Stimulated activated CD4-positive, alpha-beta T cell treated with anti-CD3 and anti-CD28 coated beads, Interleukin-2, amount 100 ng/mL, for 24 hours (primary cell): ENCODE measurements around the gene PHACTR3.

Experiments used
- DNase-seq, 2 donors: peaks; one replicate each; pipeline ENCODE4 v3.0.0-alpha.2; 2020

PHACTR3 gene

DNA sequence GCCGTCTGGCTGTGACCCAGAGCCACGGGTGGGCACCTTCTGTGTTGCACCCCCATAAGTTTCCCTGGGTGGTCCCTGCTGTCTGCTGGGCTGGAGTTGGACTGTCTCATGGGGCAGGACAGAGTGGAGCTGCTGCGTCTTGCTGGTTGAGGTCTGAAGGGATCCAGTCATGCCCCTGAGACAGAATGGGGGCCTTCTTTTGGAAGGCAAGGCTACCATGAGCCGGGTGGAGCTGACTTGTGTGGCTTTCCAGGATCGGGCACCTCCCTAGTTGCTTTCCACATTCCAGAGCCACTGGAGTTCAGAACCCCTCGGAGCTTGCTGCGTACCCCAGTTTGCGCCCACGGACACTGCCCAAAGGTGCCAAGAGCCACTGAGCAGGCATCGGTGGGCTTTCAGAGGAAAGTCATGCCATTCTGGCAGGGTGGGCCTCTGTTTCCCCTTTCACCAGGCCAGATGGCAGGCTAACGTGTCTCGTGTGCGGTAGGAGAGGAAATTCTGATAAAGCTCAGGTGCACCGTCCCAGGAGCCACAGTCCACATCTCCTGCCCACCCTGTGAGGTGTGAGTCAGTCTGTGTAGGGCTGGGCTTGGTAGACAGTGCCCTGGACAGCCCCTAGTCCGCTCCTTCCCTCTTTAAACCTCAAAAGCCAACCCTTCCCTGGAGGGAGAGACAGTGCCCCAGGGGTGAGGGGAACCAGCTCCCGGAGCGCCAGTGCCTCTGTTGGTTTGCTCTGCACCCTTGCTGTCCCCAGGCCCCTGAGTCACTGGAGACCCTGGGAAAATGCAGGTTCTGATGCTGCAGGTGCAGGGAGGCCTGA lies 203.8 kb downstream of the PHACTR3 start:
- DNase-seq = peak in 1 of 2 donors; percentile 9

DNA sequence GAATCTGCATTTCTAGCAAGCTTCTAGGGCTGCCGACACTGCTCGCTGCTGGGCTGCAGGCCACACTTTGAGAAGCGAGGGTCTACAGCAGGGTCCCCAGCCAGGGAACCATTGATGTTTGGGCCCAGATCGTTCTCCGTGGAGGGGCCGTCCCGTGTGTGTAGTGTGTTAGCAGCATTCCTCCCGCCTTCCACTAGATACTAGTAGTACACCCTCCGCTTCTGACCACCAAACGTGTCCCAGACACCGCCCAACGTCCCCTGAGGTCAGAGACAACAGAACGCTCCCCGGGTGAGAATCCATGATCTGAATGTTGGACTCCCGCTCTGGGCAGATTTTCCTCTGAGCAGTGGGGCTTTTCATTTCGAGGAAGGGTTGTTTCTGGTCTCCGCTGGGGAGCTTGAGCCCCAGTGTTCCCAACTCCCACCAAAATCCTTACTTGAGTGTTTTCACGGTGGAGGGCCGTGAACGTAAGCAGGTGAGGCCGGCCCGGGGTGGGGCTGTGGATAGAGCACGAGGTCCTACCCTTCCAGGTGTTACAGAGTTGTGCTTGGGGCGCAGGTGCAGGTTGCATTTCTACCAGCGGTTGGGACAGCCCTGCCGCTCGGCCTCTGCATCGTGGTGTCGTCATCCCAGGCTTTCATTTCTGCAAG lies 204.5 kb downstream of the PHACTR3 start:
- peak in 1 of 2 donors; percentile 8 for DNase-seq

DNA sequence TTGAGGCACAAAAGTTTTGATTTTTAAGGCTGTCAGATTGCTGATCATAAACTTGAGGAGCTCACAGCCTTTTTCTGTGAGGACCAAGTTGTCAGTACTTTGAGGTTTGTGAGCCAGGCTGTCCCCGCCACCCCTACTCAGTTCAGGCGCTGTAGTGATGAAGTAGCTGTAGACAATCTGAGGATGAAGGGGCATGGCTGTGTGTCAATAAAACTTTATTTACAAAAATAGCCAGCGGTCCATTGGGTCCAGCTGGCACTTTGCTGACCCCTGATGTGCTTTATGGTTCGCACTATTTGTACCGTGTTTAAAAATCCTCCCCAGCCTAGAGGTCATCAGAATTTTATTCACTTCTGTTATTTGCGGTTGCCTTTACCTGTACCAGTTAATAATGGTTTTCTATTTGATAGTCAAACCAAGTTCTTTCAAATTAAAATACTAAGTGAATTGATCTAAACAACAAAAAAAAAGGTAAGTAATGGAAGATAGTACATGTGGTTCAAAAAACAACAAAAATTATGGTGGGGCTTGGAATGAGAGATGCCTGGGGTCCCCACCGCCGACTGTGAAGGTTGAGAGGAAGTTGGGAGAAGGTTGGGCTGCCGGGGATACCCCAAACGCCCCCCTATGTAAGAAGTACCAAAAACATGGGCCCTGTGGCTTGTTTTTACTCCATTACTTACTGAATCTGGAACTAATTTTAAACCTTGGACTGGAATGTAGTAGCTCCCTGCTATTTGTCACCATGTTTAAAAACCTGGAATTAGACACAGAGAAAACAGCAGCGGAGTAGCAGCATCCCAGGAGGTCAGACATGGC lies 205.5 kb downstream of the PHACTR3 start:
- peak in 1 of 2 donors; percentile 10 for DNase-seq

DNA sequence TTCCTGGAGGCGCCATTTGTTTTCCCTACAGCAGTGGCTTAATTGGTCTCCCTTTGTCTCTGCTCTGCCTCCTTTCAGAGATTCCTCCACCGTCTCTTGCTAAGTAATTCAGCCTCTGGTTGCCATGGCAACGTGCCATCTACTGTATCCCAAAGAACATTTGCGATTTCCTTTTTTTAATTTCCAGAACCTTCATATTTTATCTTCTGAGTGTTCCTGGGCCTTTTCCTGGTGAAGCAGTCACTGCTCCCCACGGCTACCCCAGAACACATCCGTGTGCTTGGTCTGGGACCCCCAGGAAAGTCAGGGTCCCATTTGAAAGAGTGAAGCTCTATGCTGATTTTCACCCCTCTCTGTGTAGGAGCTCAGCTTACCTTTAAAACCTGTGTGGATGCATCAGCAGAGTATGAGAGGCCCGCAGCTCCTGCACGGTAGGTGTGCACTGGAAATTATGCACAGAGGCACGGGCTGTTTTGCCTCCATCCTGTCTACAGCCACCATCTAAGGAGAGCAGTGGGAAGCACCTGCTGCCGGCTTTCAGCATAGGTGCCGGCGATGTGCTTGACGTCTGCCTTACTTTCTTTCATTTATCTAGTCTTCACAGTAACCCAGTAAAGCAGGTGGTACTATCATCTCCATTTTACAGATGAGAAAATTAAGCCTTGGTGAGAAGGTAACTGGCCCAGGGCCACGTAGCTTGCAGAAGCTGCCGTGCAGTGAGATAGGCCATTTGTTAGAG lies 206.3 kb downstream of the PHACTR3 start:
- no peak for DNase-seq

DNA sequence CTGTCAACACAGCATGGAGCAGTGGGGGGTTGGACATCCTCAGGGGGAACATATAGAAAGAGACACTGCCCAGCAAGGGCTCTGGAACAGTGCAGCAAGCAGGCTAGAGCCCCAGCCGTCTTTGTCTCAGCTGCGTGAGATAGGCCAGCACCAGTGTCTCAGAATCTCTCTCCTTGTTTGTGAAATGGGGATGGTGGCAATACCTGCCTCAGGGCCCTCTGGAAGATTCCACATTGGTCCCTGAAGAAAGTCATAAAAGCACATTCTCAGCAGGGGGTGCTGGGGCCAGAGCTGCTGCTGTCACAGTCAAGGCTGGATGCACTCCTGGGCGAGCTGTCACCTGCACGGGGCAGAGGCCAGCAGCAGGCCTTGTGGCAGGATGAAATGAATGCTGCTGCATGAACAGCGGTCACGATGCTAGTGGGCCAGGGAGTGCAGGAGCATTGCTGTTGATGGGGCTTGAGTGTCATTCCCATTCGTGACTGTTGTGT lies 207.4 kb downstream of the PHACTR3 start:
- DNase-seq = peak in 1 of 2 donors; percentile 2

DNA sequence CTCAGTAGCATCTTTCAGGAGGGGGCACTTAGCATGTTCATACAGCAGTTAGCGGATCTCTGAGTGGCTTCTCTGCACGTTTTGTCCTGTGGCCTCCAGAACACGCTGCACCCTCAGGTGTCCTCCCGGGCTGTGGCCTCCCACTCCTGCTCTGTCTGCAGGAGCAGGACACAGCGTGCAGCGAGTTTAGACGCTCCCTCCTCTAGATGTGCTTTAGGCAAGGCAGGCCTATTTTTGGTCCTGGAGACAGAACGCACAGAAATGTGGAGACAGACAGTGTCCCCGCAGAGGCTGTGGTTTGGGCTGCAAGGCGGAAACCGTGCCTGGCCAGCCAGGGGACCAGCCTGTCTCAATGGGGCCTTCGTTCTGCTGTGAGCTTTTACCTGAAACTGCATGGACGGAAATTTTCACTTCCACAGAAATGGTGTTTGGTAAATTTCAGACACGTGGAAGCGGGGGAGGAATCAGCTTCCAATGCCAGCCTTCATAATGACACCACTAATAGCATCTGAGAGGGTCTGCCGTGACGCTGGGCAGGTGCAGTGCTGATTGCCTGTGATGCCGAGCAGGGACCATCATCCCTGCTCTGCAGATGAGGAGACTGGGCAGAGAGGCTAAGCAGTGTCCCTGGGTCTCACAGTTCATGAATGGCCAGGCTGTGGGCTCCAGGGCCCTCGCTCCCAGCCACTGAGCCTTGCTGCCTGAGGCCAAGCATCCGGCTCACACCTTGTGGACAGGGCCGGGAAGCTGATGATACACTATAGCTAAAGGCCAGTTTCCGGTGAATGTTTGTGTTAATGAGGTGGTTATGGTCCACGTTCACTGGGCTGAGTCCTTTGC lies 208.2 kb downstream of the PHACTR3 start:
- no peak for DNase-seq

DNA sequence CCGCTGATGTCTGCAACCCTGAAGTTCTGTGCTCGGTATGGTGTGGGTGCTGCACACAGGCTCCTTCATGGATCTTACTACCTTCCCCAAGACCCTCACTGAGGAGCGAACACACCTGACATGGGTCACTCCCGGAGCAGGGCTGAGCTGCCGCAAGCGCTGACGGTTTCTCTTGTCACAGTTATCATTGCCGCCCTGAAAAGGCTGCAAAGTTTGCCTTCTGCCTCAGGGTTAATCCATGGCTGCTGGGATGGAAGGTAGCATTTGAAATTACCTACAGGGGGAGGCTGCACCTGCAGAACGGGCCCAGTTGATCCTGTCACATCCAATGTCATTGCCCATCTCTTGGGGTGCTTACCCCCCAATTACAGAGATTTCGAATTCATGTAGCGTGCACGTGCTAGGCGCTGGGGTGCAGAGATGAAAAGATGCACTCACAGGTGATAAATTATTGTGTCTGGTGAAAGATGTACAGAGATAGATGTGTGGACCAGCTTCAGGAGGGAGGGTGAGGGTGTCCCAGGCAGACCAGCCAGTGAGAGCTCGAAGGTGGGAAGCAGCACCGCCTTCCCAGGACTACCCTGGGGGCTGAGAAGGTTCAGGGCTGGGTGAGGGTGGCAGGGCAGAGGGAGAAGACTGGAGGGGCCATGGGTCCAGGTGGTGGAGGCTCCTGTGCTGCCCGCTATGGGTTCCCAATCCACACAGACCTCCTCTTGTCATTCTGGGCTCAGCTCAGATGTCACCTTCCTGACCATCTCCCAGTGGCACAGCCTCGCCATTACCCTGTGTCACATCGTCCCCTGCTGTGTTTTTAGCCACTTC lies 209.0 kb downstream of the PHACTR3 start:
- peak in 1 of 2 donors; percentile 7 for DNase-seq

DNA sequence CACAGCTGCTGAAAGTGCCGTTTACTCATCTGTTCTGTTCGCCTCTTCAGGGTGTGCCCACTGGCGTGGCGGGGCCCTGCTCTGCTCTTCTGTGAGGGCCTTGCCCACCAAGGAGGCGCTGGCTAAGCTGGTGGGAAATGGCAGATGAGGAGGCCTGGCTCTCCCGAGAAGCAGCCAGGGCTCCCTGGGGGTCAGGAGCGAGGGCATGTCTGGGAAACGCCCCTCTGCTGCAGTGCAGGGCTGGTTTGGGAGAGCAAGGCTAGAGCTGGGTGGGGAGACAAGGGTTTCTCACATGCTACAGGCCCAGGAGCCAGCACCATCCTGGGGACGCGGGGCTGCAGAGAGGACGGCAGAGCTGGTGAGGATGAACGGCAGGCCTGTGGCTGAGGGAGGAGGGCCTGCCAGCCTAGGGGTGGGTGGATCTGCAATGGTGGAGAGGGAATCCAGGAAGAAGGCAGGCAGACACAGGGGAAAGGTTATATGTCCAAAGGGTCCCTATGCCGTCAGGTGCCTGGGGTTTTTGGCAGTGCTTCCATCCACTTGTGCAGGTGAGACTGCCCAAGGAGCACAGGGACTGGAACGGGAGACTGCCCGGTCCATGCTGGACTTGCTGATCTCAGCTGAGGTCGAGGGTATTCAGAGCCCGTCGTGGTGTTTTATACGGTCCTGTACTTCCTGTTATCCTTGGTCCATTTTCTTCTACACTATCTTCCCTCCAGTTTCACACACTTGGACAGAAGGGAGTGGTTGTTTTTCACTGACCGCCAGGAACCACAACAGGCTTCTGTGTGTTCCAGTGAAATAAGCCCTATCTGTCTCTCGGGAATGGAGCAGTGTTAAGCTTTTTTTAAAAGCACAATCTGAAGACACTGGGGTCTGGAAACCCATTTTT lies 209.9 kb downstream of the PHACTR3 start:
- DNase-seq = peak in 1 of 2 donors; percentile 7

DNA sequence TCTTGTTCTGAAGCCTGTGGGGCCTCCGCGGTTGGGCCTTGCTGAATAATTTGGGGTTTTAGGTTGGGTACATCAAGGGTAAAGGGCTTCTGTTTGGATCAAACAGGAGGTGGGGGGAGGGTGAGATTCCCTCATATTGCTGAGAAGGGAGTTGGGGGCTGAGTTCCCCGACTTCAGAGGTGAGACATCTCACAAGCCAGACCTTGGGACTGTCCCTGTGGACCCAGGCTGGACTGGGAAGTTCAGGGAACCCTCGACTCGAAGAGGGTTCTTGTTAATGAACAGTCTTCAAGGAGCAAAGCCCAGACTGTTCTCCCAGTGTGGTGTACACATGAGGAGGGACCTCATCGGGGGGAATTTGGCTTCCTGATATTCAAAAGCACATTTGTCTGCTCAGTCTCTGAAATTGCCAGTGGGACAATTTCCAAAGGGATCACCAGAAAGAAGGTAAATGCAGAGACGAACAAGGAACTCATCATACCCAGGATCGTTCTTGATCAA lies 210.6 kb downstream of the PHACTR3 start:
- DNase-seq = peak in 1 of 2 donors; percentile 8

DNA sequence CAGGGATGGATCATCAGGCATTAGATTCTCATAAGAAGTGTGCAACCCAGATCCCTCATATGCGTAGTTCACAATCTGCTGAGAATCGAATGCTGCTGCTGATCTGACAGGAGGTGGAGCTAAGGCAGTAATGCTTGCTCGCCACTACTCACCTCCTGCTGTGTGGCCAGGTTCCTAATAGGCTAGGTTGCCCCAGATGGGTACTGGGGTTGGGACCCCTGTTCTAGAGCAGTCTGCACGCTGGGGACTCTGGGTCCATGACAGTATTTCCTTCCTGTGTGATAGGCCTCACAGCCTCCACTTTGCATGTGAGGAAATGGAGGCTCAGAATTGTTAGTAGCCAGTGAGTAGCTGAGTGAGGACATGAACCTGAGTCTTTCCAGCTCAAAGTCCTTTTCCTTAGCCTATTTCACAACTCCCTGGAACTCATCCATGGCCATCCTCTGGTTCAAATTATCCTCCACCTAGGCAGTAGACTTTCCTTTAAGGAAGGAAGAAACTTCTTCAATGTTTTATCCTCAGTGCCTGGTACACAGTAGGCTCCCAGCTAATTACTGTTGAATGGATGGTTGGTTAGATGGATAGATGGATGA lies 211.9 kb downstream of the PHACTR3 start:
- peak in 1 of 2 donors; percentile 8 for DNase-seq

DNA sequence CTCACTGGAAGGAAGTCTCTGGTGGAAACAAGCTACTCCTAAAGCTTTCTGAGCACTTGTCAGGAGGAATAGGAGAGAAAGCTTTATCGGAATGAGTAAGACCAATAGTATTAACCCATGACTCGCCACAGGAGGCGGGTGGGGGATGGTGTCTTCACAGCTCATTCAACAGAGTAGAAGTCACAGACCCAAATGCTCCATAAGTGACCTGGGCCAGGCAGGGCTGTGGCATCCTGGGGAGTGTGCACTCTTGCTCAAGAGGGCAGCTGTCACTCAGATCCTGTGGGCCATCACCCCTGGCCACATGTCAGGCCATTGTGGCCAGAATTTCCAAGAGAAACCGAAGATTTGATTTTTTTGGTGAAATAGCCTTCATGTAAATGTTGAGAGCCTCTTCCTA lies 213.1 kb downstream of the PHACTR3 start:
- peak in 1 of 2 donors; percentile 9 for DNase-seq

DNA sequence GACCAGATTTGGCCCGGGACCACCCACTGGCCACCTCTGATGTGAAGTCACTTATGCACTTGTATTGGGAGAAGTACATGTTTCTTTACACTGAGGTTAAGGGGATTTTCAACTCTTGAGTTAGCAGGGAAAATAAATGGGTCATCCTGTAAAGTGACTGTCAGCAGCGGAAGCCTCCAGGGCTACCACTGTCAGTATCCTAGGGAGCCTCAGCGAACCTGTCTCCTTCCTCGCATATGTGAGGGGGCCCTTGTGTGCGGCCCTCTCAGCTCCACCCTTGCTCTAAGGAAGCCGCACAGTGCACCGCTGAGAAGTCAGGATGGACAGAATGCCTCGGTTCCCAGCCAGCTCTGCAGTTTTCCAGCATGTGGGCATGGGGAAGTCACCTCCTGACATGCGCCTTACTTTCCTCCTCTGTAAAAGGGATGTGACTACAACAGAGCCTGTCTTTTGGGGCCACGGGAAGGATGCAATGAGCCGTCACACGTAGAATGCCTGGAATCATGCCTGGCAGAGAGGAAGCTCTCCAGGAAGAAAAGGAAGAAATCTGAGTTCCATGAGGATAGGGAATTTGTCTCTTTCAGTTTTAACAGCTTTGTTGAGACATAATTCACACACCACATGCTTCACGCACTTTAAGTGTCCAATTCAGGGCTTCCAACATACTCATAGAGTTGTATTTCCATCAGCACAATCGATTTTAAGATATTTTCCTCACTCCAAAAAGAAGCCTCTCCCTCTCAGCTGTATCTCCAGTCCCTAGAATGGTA lies 213.7 kb downstream of the PHACTR3 start:
- DNase-seq = peak in 1 of 2 donors; percentile 1

DNA sequence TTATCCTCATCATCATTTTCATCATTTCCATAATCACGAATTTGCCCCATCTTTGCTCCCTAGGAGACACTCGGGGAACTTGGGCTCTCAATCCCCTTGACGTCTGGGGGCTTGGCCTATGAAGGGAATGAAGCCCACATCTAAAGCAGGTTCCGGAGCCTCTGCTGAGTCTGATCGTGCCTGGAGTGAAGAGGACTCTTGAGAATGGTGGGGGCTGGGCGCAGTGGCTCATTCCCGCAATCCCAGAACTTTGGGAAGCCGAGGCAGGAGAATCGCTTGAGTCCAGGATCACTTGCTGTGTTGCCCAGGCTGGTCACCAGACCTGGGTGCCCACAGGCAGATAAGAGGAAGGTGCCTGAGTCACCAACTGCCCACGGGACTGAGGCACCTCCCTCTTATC lies 214.6 kb downstream of the PHACTR3 start:
- no peak for DNase-seq

DNA sequence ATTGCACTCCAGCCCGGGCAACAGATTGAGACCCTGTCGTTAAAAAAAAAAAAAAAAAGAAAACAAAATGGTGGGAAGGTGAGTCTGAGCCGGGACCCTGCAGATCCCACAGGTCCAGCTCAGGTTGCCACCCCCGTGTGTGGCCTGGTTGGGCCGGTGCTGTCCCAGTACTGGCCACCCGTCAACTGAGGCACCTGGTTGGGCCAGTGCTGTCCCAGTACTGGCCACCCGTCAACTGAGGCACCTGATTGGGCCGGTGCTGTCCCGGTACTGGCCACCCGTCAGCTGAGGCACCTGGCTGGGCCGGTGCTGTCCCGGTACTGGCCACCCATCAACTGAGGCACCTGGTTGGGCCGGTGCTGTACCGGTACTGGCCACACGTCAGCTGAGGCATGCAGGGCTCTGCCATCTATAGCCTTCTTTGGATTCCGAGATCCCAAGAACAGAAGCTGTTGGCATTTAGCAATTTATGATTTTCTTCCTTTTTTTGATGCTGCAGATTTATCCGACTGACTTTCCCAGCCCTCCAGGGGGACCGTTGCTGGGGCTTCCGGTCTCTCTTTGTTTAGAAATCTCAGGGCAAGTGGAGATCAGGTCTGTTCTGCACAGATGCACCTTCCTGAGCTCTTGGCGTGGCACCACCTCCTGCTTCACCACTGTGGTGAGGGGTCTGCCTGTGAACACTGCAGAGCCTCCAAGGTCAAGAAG lies 215.3 kb downstream of the PHACTR3 start:
- no peak for DNase-seq

DNA sequence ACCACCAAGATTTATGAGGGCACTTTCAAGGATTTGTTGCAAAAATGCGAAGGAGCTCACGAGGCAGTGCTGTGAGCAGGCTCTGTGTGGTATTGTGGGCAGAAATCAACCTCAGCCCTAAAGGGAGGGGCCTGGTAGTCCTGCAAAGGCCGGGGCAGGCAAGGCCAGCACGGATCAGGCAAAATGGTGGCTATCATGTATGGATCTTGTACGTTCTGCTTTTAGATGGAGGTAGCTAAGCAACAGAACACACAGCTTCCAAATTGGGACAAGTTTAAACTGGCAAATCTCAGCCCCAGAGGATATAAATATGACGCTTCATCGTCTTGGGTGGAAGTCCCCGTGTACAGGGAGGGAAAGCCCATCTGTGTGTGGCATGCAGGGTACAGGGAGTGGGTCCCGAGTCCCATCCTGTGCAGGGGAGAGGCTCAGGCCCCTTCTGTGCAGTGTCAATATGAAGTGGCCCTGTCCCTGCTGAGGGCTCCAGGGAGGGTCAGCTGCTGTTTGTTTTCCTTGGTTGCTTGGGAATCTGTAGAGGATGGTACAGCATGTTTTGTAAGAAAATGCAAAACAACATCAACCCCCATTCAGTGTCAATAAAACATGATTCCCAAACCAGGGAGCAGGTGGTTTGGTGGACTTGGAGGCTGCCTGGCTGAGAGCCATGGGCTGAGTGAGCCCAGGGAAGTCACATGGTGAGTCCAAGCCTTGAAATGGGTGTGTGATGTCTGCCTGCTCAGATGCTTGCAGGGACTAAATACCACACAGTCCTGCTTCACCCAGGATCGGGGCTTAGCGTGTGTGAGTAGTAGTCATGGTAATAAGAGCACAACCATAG lies 216.1 kb downstream of the PHACTR3 start:
- DNase-seq = no peak

DNA sequence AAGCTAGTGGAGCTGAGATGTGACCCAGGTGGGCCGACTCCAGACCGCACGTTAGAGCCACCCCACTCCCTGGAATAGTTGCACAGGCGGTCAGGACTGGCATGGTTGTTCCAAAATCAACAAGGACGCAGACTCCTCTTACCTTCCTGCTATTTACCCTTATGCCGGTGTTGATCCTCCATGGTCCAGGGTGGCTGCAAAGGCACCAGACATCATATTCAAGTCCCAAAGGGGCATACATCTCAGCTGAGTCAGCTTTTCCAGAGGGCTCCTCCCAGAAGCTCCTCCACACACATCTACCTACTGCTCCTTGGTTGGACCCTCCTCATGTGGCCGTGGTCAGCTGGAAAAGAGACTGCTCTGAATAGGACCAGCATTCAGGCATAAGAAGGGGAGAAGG lies 216.9 kb downstream of the PHACTR3 start:
- no peak for DNase-seq
